Measurements from ENCODE around the gene YAF2. TPM values are rescaled to one million over a fixed set of nuclear protein-coding genes. Genes with fewer than 3 reads are reported as not detected.

YAF2 gene
- total RNA-seq, 1 donor from 2014 or later, result 30.5 TPM

- DNase-seq (ENCODE audit: low spot score, unreplicated experiment), result no peak
- H3K4me1 Mint-ChIP-seq (ENCODE audit: low read depth), result peaks cover 13% of the 10 kb centered on the region
- no peak overlapping the region for H3K4me3 Mint-ChIP-seq (ENCODE audit: low read depth)
- no peaks in the 10 kb centered on the region for H3K36me3 Mint-ChIP-seq (ENCODE audit: insufficient read depth)
- H3K27ac Mint-ChIP-seq, result no peak overlapping the region
- H3K9me3 Mint-ChIP-seq (ENCODE audit: low read depth), result no peaks in the 10 kb centered on the region
- TF ChIP-seq CTCF (IDR thresholded peaks at IDR 0.05; ENCODE audit: unreplicated experiment), result no peak
- no peaks in the 10 kb centered on the region for H3K27me3 Mint-ChIP-seq
Observed at GRCh38 chr12:42128888-42129287, 109.2 kb downstream of the YAF2 start.

GRCh38 chr12:42128327-42128726, 109.7 kb downstream of the YAF2 start:
- no peak overlapping the region for H3K4me3 Mint-ChIP-seq (ENCODE audit: low read depth)
- DNase-seq (ENCODE audit: low spot score, unreplicated experiment), result no peak
- TF ChIP-seq CTCF (IDR thresholded peaks at IDR 0.05; ENCODE audit: unreplicated experiment), result no peak
- peaks cover 13% of the 10 kb centered on the region for H3K4me1 Mint-ChIP-seq (ENCODE audit: low read depth)
- H3K27ac Mint-ChIP-seq, result no peak overlapping the region
- H3K27me3 Mint-ChIP-seq, result no peaks in the 10 kb centered on the region
- H3K9me3 Mint-ChIP-seq (ENCODE audit: low read depth), result no peaks in the 10 kb centered on the region
- no peaks in the 10 kb centered on the region for H3K36me3 Mint-ChIP-seq (ENCODE audit: insufficient read depth)

GRCh38 chr12:42126963-42127362, 111.1 kb downstream of the YAF2 start:
- no peaks in the 10 kb centered on the region for H3K36me3 Mint-ChIP-seq (ENCODE audit: insufficient read depth)
- no peaks in the 10 kb centered on the region for H3K27me3 Mint-ChIP-seq
- DNase-seq (ENCODE audit: low spot score, unreplicated experiment), result no peak
- no peak overlapping the region for H3K27ac Mint-ChIP-seq
- no peaks in the 10 kb centered on the region for H3K9me3 Mint-ChIP-seq (ENCODE audit: low read depth)
- no peak for TF ChIP-seq CTCF (IDR thresholded peaks at IDR 0.05; ENCODE audit: unreplicated experiment)
- peaks cover 13% of the 10 kb centered on the region for H3K4me1 Mint-ChIP-seq (ENCODE audit: low read depth)
- H3K4me3 Mint-ChIP-seq (ENCODE audit: low read depth), result no peak overlapping the region

GRCh38 chr12:42125388-42125767, 112.7 kb downstream of the YAF2 start:
- Mint-ChIP-seq H3K36me3 (ENCODE audit: insufficient read depth) (no peaks in the 10 kb centered on the region), H3K27me3 (no peaks in the 10 kb centered on the region), H3K4me1 (ENCODE audit: low read depth) (peaks cover 11% of the 10 kb centered on the region), H3K4me3 (ENCODE audit: low read depth) (no peak overlapping the region), H3K9me3 (ENCODE audit: low read depth) (no peaks in the 10 kb centered on the region), H3K27ac (no peak overlapping the region)
- DNase-seq (ENCODE audit: low spot score, unreplicated experiment), result no peak
- TF ChIP-seq CTCF (IDR thresholded peaks at IDR 0.05; ENCODE audit: unreplicated experiment), result no peak

- TF ChIP-seq CTCF (IDR thresholded peaks at IDR 0.05; ENCODE audit: unreplicated experiment), result no peak
- Mint-ChIP-seq H3K4me1 (ENCODE audit: low read depth) (peaks cover 6% of the 10 kb centered on the region), H3K27ac (no peak overlapping the region), H3K4me3 (ENCODE audit: low read depth) (no peak overlapping the region), H3K9me3 (ENCODE audit: low read depth) (no peaks in the 10 kb centered on the region), H3K27me3 (no peaks in the 10 kb centered on the region), H3K36me3 (ENCODE audit: insufficient read depth) (peaks cover 2% of the 10 kb centered on the region)
- DNase-seq (ENCODE audit: low spot score, unreplicated experiment), result no peak
Observed at GRCh38 chr12:42124764-42125387, 113.2 kb downstream of the YAF2 start.

Measured in progenitor cell of endocrine pancreas (in vitro differentiated cells).